Fibroblast of lung (primary cell): ENCODE results near the gene HMX1.

Experiments used
- CTCF ChIP-seq, 2 donors: IDR thresholded peaks in 1 of 2; conservative IDR thresholded peaks in 1 of 2; 1 replicate in 1 of 2; 2 replicates in 1 of 2; pipeline ENCODE4 v1.5.1; 2011 to 2012; ENCODE audit warnings: low read length in 2 of 2, control low read depth in 1 of 2, inconsistent platforms in 1 of 2, low read depth in 1 of 2, mild to moderate bottlenecking in 1 of 2
- EZH2 ChIP-seq: IDR thresholded peaks from 2 replicates; pipeline ENCODE4 v1.5.1; 2012; ENCODE audit warnings: low read length, control low read depth, mild to moderate bottlenecking; ENCODE audit errors: missing control alignments

- no peak for TF ChIP-seq CTCF (conservative IDR thresholded peaks at IDR 0.05 in 1 of 2, IDR thresholded peaks at IDR 0.05 in 1 of 2; ENCODE audit: low read depth in 1 of 2, low read length in 2 of 2)
- TF ChIP-seq EZH2 = no peak
These were observed 21.4 kb downstream of the HMX1 start for GRCh38 chr4:8850074-8850829.
